Measurements from ENCODE around the gene SDCBP2.

Gene SDCBP2

GRCh38 chr20:1293641-1294379, 35.1 kb downstream of the SDCBP2 start:
- DNase-seq: no peak

- DNase-seq: no peak
Measured at GRCh38 chr20:1292620-1293019, 36.3 kb downstream of the SDCBP2 start.

DNA sequence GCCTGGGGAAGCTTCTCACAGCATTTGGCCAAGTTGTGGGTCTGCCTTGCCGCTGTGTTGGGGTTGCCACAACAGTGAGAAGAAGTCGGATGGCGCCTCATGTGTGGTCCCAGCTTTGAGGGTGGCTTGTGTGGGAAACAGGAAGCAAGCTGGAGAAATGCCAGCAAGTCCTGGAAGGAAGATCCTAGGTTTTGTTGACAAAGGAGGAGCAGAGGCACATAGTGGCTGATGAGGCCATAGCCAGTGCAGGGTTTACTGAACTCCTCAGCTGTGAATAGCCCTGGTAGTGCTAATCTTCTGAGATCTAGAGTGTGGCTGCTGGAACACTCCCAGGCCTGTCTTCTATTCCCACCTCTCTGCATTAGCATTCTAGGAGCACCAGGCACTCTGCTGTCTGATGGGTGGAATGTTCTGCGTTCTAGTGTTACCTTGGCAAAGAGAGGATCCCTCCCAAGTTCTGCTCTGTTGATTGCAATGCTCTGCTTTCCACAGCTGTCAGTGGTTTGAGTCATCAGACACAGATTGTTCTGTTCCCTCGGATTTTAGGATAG, 37.7 kb downstream of the SDCBP2 start:
- no peak for DNase-seq

- no peak for DNase-seq
Measured at GRCh38 chr20:1287787-1288569, 41.0 kb downstream of the SDCBP2 start.

DNA sequence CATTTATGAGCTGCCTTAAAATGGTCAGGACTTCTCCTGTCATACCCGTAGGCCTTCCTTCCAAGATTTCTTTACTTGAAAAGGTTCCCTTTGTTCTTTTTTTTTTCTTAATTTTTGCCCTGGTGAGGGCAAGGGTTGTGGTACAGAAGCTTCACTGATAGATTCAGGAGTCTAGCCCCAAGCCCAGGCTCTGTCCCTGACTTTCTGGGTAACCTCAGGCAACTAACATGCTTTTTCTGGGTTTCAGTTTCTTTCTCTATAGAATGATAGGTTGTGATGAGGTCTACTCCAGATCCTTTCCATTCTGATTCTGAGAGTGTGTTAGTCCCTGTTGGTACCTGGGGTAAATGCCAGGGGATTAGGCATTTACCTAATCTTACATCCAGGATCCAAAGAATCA, 41.6 kb downstream of the SDCBP2 start:
- DNase-seq: no peak

GRCh38 chr20:1286267-1287024, 42.5 kb downstream of the SDCBP2 start:
- no peak for DNase-seq

DNA sequence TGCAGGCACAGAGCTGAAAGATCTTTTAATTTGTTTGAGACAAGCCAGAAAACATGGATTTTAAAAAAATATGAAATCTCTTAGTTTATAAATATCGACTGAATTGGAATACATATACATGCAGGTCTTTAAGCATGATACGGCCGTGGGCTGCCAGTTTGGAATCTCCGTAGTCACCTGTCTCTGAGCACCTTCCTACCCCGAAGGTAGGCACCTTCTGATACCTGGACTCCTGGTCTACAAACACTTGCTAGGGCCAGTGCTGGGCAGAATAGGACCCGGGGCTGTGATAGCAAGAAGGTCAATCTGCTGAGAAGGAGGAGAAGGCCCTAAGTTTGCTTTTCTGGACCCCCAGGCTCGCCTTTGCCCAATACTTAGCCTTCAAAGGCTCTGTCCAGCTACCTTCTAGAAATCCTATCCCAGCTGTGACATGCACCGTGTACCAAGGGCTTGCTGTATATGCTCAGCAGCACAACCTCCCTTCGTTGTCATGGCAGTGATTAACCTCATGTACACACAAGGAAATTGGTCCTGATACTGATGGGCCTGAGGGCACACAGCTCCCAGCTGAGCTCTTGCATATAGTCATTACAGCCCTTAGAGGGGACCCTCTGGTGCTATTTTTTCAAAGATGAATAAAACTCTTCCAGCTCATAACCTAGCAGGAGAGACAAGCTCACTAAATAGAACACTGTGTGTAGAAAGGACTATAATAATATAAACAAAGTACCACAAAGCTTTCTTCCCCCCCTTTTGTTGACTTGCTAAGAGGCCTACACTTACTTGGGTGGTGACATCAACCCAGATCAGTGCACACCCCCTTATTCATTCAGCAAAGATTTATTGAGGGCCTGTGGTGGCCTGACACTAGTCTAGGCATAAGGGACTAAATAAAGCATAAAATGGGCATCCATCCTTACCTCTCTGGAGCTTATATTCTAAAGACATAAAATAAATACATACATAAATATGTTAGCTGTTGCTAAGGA, 45.1 kb downstream of the SDCBP2 start:
- DNase-seq: no peak

DNA sequence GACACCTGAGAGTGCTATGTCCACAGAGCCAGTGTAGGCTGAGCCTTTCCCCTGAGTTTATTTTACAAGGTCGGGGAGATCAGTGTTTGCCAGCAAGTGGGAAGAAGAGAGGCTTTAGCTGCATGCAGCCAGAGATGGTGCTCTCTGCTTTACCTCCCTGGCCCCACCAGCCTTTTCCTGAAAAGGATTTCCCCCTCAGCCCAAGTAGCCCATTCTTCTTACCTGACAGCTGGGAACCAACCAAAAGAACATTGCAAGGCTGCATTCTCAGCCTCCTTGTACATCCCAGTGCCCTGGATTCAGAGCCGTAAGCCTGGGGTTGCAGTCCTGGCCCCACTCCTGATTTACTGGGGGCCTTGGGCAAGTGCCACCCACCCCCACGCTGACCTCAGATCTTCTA, 46.0 kb downstream of the SDCBP2 start:
- no peak for DNase-seq

DNA sequence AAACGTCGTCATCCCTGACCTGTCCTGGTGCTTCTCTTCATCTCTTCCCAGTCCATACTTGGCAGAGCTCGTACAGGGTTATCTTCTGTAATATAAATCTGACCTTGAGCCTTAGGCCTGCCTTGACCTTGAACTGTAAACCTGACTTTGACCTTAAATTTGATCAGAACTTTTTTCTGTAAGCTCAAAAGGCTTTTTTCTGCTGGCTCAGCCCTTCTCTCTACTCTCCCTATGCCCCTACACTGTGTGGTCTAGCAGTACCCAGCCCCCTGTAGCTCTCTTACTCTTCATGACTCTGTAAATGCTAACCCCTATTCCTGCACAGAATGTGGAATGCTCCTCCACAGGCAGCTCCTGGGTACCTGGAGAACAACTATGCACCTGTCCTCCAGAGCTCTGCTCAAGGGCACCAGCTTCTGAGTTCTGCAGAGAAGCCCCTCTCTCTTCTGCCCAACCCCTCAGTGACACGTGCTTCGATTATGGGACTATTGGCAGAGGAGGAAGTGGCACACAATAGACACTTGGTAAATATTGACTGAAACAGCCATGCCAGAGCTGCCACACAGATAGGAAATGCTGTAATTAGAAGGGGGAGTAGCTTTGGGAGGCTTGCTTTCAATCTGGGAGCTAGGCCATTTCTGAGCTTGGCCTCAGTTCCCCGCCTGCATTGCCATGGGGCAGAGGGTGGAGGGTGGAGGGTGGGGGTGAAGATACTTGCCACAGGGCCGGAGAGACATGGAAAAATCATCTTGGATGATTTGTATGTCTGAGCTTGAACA, 47.5 kb downstream of the SDCBP2 start:
- DNase-seq: no peak

DNA sequence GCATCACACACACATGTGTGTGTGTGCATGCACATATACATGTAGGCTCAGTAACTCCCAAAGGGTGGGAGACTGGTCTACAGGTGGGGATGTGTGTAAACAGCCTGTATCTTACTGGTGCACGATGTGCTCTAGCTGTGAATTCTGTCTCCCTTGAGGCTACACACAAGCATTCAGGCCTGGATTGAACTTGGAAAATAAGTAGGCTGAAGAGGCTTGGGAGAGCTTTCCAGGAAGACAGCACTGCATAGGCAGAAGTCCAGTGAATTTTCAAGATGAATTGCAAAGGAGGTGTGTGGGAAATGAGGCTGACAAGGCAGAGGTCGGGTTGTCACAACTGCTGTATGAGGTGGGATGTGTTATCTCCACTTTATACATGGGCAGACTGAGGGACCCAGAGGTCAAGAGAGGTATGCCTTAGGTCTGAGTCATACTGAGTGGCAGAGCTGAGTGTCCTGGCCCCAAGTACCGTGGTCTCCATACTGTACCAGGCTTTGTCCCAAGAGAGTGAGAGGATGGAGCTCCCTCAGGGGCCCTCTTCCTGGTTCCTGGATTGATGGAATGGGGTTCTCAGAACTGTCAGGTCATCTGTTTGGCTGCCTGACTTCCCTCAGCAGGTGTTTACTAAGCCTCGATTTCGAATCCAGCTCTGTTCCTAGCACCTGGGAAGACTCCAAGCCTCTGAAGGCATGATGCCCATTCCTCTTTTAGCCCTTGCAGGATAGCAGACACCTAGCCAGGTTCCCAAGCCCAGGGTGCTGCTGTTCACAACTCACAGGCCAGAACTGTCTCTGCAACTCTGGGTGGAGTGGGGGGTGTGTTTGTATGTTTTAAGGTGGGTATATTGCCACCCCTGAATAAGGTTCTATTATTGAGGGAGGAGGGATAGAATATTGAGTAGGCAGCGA, 48.5 kb downstream of the SDCBP2 start:
- no peak for DNase-seq

- no peak for DNase-seq
Measured at GRCh38 chr20:1278993-1279392, 49.9 kb downstream of the SDCBP2 start.

- DNase-seq: no peak
Measured at GRCh38 chr20:1277529-1278322, 51.2 kb downstream of the SDCBP2 start.

DNA sequence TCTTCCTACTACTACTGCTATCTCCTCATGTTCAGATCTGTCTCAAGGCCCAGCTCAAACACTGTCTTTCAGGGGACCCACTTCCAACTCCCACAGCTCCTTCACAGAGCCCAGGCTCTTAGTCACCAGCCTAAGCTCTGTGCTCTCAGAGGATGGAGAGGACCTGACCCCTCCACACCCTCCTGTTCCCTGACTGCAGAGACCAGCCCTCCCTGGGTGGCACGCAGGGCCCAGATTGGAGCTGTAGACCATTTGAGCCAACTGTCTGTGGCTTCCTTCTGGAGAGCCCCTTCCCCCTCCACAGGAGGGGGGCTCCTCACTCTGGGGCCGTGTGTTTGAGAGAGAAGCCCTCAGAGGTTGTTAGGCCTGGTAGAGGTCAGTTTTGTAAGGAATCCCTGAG, 53.0 kb downstream of the SDCBP2 start:
- no peak for DNase-seq

DNA sequence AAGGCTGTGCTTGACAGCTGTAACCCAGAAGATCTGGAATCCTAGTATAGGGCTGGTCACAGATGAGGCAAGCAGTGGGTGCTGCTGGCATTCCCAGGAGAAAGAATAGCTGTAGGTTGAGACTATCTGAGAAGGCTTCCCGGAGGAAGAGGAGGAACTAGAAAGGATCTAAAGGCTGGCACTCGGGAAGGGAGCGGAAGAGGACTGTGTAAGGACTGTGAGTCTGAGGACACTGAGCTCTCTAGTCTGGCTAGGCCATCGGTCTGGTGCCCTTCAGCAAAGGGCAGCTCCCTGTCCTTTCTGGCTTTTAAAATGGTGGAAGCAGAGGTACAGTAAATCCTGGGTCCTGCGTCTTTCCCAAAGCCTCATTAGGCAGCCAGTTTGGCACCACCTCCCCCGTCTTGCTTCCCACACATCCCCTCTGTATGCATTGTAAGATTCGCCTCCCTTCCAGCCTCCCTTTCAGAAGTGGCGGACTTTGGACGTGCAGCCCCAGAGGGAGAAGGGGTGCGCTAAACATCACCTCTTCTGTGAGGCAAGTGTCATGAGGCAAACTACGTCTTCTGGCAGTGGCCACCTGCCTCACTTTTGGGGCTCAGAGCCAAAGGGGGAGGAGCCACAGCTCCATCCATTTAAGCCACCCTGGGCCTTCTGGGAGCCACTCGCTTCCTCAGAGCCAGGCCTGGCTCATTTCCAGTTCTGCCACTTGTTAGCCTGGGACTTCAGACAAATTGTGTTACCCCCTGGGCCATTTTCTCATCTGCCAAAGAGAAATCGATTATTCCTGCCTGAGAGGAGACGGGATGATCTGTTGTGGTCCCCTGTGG, 54.2 kb downstream of the SDCBP2 start:
- no peak for DNase-seq

DNA sequence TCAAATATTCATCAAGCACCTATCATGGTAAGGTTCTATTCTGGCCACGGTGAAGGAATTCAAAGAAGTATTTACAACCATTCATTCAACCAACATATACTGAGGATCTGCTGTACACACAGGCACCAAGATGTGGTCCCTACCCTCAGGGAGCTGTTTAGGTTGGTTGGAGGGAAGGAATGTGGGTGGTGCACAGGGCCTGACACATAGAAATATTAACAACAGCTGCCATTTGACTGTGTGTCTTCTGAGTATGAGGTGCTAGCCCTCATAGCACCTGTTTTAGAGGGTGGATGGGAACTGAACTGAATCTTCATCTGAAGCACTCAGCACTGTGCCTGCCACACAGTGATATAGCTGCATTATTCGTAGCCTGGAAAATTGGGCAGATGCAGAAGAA, 55.6 kb downstream of the SDCBP2 start:
- no peak for DNase-seq

DNA sequence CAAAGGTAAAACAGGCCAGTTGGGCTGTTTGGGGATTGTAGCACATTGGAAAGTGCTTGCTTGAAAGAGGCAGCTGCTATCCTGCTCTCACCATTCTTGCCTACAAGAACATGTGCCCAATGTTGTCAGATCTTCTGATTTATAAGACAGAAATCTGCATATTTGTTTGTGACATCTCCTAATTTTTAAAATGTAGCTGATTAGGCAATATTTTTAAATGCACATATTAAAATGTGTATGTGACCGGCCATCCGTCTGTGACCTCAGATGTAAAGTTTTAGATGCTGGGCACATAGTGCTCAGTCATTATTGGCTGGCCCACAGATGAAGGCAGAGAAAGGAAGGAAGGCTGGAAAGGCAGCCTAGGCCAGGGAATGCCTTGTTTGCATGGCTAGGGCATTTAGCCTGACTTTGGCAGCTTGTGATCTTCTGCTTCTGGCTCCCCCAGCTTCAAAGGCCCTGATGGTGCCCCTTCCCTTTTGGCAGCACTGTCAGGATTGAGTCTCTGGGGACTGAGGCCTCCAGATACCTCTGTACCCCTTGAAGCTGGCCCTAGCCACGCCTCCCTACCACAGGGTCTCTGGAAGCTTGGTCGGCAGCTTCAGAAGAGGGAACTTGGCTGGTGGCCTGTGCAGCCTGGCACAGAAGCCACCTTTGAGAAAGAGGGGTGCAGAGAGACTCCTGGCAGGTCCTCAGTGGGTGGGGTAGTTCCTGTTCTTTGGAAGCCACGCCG, 56.4 kb downstream of the SDCBP2 start:
- peak; percentile 10 for DNase-seq

GRCh38 chr20:1269850-1270249, 59.1 kb downstream of the SDCBP2 start:
- DNase-seq: no peak

- no peak for DNase-seq
Measured at GRCh38 chr20:1269235-1269634, 59.7 kb downstream of the SDCBP2 start.
